Measurements from ENCODE around the gene FSTL4.

Gene FSTL4

GRCh38 chr5:133336121-133336968 is 276.0 kb downstream of the FSTL4 start:
- no peak for DNase-seq

- no peak for DNase-seq
These were observed 277.3 kb downstream of the FSTL4 start for GRCh38 chr5:133334796-133335639.

- DNase-seq, result no peak
These were observed 278.8 kb downstream of the FSTL4 start for GRCh38 chr5:133333326-133334150.

GRCh38 chr5:133332439-133333024 is 279.8 kb downstream of the FSTL4 start:
- DNase-seq, result no peak

- DNase-seq, result no peak
These were observed 280.4 kb downstream of the FSTL4 start for GRCh38 chr5:133331941-133332340.

- DNase-seq, result no peak
These were observed 281.4 kb downstream of the FSTL4 start for GRCh38 chr5:133330956-133331355.

GRCh38 chr5:133328800-133329199 is 283.5 kb downstream of the FSTL4 start:
- DNase-seq, result no peak

- DNase-seq, result no peak
These were observed 284.4 kb downstream of the FSTL4 start for GRCh38 chr5:133327946-133328401.

GRCh38 chr5:133326361-133326760 is 286.0 kb downstream of the FSTL4 start:
- DNase-seq, result no peak

GRCh38 chr5:133325864-133326263 is 286.5 kb downstream of the FSTL4 start:
- no peak for DNase-seq

- DNase-seq, result no peak
These were observed 287.4 kb downstream of the FSTL4 start for GRCh38 chr5:133324926-133325325.

GRCh38 chr5:133323494-133324457 is 288.6 kb downstream of the FSTL4 start:
- DNase-seq, result no peak

- no peak for DNase-seq
These were observed 289.6 kb downstream of the FSTL4 start for GRCh38 chr5:133322743-133323142.

- DNase-seq, result no peak
These were observed 290.4 kb downstream of the FSTL4 start for GRCh38 chr5:133321833-133322420.

GRCh38 chr5:133321286-133321832 is 291.0 kb downstream of the FSTL4 start:
- DNase-seq, result no peak

GRCh38 chr5:133319905-133320520 is 292.3 kb downstream of the FSTL4 start:
- DNase-seq, result no peak

GRCh38 chr5:133319244-133319643 is 293.1 kb downstream of the FSTL4 start:
- DNase-seq, result no peak

GRCh38 chr5:133317558-133317957 is 294.8 kb downstream of the FSTL4 start:
- DNase-seq, result no peak

- DNase-seq, result no peak
These were observed 295.7 kb downstream of the FSTL4 start for GRCh38 chr5:133316346-133317343.

All from NCI-H1436 treated with DMSO at 0.1 percent for 48 hours (cell line).